Hematopoietic multipotent progenitor cell treated with erythropoietin and hydrocortisone succinate and interleukin-3 and kit ligand, for 4 days (in vitro differentiated cells): ENCODE data around the gene CCDC91.
"Not testable (repeated sequence)": the region's sequence is repeated elsewhere in the genome, so short reads cannot be mapped to it uniquely, and the experiment has no call there.

Experiments
- DNase-seq: peaks from one replicate; pipeline ENCODE4 v3.0.0-alpha.2; 2015

Gene CCDC91

DNA sequence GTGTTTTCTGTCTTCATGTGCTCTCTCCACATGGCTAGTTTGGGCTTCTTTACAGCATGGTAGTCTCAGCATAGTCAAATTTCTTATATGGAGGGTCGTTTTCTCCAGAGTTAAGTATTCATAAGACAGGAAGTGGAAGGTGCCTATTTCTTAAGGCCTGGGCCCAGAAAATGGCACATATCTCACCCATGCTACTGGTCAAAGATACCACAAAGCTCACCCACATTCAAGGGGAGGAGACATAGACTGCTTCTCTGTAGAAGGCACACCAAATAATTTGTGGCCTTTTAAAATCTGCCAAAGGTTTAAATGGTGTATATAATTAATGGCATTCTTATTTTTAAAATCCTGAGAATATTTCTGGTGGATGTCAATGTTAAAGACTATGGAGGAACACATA, 44.8 kb downstream of the CCDC91 start:
- peak; percentile 74 for DNase-seq

DNA sequence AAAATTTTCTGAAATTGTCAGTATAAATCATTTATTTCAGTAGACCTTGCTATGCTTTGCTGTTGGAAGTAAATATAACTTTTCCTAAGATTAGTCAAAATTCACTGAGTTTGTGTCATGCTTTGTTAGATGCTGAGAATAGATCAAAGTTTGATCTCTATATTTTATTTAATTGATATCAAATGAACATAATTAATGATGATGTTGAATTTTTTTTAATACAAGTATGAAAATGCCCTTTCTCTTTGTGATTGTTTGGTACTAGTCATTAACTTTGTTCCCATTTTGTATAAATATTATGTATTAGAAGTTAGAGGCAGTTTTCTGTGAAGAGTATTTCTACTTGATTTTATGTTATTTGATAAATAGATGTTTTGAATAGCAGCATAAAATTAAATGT, 45.7 kb downstream of the CCDC91 start:
- no peak for DNase-seq

DNA sequence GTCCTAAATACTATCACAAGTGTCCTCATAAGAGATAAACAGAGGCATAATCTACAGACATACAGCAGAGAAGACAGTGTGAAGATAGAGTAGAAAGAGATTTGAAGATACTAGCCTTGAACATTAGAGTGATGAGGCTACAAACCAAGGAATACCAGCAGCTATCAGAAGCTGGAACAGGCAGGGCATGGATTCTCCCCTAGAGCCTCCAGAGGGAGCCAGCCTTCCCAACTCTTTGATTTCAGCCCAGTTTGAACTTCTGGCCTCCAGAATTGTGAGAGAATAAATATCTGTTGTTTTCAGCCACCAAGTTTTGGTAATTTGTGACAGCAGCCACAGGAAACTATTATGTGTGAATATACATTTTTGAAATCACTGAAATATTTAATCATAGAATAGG, 47.2 kb downstream of the CCDC91 start:
- DNase-seq = no peak

DNA sequence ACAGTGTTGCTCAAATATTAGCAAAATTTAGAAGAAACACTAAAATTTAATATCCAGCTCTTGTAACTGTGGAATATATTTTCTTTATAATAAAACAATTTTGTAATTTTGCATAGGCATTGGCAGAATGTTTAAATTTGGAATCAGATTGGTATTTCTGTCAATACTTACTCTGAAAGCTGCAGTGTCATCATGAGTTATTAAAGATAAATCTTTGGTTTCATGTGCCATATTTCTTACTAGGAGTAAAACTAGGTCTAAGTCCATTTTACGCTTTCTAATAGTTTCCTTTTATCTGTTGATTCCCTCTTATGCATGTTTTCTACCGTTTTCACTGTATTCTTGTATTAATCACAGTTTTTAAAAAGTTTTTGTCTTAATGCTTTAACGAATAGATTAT, 49.7 kb downstream of the CCDC91 start:
- DNase-seq = no peak

DNA sequence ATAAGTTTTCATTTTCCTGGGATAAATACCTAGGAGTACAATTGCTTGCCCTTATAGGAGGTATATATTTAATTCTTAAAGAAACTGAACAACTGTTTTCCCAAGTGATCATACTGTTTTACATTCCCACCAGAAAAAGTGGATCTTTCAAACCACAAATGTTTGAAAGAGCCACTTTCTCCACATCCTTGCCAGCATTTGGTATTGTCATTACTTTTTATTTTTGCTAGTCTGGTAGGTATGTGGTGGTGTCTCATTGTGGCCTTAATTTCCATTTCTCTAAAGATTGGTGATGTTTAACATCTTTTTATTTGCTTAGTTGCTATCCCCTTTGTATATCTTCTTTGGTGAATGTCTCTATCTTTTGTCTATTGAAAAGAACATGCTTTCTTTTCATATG, 50.6 kb downstream of the CCDC91 start:
- no peak for DNase-seq

DNA sequence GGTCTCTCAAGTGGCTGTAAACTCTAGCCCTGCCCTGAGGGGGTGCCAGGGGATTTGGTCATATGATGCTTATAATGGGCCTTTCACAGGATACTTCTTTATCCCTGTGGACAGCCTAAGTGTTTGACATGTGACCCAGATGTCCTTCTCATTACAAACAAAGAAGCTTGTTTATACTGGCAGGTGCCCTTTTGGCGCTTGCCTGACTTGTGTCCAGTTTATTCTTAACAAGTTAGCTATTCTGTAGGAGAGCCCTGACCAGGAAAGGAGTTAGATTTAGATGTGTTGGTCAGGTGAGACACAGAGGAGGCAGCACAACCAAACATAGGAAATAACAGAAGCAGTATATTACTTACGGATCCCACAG, 51.9 kb downstream of the CCDC91 start:
- no peak for DNase-seq

DNA sequence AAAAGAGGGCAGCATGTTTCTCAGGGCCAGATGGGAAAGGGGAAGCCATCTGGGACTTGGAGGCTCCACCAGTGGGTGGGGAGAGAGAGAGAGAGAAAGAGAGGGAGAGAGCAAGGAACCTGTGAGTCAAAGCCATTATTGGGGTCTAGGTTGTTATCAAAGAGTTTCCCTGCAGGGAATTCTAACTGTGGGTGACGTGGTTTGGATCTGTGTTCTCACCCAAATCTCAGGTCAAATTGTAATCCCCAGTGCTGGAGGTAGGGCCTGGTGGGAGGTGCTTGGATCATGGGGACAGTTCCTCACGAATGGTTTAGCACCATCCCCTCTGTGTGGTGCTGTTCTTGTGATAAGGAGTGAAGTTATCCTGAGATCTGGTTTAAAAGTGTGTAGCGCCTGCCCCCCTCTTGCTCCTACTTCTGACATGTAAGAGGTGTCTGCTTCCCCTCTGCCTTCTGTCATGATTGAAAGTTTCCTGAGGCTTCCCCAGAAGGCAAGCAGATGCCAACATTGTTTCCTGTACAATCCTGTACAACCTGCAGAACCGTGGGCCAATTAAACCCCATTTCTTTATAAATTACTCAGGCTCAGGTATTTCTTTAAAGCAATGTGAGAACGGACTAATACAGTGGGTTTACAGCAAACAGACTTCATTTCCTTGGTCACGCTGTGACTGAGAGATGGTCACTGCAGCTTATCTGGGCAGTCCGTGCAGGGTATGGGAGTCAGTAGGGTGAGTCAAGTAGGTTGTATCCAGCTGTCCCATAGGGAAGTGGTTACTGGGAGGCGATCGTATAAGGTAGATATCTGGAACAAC, 52.4 kb downstream of the CCDC91 start:
- DNase-seq = peak; percentile 93

DNA sequence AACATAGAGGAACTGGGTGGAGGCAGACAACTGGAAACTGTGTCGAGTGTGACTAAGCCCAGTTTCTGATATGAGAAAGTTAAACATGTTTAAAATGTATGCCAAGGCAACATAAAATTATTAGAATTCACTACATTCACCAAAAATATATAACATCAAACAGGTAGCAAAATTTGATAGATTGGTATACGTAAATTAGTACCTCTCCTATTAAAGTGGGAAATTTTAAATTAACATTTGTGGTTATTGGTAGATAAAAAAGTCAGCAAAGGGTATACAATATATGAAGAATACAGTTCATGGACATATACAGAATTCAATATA, 53.0 kb downstream of the CCDC91 start:
- no peak for DNase-seq

DNA sequence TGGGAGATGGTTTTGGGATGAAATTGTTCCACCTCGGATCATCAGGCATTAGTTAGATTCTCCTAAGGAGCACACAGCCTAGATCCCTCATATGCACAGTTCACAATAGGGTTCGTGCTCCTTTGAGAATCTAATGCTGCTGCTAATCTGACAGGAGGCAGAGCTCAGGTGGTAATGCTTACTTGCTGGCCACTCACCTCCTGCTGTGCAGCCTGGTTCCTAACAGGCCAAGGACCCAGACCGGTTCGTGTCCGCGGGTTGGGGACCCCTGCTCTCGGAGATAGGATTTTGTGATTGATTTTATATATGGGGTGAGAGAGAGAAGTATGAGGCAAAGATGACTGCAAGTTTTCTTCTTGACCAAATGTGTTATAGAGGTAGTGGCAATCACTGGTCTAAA, 57.5 kb downstream of the CCDC91 start:
- DNase-seq = no peak

DNA sequence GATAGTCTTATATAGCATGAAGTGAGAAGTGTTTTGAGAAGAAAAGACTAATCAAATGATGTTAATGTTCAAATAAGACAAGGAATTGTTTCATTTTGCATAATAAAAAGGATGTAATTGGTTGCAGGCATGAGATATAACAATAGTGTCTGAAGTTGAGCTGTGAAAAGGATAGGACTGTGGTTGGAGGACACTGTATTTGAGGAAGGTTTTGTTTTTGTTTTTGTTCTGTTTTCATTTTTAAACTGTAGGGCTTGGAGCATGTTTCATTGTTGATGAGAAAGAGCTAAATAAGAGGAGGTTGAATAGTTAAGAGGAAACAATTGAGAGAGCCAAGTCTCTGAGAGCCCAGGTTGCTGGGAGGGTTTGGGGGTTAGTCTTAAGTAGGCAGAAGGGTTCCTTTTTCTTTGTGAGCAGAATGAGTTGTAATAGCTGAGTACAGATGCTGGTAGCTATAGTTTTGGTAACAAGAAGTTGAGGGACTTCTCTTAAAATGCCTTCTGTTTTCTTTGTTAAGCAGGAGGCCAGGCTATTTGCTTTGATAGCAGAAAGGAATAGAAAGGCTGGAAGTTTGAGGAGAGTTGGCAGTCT, 58.4 kb downstream of the CCDC91 start:
- no peak for DNase-seq

DNA sequence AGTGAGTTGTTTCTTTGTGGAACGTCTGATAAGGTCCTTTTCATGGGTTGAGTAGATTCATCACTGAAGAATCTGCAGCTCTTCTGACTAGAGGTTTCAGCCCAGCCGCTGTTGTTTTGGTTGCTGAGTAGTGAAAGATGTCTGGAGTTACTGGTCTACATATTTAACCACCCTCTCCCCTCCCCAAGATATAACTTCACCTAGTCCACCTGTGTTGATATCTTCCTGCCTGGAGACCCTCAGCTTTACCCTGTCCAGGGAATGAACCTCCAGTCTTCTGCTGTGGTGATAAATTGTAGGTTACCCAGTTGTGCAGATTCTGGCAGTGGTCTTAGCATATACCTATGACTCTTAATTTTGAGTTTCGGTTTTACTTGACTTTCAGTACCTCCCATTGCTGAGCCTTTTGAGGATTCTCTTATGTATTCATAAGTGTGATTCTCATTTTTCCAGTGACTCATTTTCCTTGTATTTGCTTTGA, 62.9 kb downstream of the CCDC91 start:
- DNase-seq = no peak

DNA sequence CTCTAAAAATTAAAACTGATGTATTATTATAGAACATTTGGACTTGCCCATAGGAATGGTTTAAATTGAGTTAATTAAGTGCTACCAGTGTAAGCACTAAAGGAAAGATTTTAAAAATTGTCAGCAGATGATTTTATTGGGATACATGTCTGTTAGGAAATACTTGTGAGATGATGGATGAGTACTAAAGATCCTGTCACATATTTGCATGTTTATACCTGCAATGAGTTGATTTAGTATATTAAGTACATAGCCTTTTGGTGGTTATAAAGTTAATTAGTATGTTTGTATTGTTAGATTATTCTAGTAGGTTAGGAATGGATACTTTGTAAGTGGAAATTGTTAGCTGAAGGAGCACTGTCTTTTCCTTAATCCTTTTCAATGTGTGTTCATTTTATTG, 67.2 kb downstream of the CCDC91 start:
- DNase-seq = no peak

DNA sequence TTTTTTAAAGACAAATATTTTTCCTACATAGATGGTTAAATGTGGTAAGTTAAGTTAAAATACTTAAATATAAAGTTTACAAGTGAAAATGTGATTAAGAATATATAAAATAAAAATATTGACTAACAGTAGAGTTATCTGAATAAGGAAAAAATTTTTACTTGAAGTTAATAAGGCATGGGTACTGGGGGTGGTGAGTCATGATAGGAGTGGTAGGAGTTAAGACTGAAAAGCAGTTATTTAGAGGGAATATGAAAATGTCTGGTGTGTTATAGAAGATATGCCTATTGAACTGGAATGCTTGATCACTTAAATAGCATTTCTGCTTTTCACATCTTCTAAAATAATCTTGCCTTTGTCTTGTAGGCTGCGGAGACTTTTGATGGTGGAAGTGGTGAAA, 68.7 kb downstream of the CCDC91 start:
- no peak for DNase-seq

DNA sequence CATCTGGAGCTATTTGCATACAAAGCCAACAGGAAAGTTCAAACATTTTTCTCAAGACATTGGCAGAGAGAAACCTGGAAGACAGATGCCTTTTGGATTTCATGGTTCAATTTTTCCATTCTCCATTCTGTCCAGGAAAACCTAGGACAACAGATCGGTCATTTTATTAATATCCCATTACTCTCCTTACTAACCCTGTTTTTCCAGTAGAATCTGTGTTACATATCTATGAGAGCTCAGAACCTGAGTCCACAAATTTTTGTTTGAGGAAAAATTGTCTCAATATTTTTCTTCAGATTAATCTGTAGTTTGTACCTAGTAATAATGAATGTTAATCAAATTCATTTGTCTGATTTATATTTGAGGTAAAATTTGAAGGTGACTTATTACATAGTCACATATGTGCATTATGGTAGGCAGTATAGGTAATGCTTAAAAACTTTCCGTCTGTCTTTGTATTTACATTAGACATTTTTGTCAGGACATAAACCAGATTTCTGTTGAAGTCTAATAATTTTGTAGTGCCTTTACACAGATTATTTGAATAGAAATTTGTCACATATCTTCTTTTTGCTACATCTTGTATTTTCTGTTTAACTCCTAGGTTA, 75.3 kb downstream of the CCDC91 start:
- no peak for DNase-seq

DNA sequence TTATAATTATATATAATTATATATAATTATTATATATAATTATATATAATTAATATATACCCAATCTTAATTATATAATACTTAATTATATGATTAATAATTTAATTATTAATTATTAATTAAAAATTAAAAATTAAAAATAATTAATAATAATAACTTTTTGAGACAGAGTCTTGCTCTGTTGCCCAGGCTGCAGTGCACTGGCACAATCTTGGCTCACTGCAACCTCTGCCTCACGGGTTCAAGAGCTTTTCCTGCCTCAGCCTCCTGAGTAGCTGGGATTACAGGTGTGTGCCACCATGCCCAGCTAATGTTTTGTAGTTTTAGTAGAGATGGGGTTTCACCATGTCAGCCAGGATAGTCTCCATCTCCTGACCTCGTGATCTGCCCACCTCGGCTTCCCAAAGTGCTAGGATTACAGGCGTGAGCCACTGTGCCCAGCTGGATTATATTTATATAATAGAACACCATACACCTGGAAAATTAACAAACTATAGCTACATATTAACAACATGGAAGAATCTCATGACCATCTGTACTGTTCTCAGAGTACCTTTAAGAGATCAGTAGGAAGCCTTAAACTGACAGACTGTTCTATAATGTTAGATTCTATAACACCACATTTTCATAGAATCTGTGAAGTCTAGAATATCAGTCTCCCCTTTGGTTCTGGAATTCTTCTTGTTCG, 77.8 kb downstream of the CCDC91 start:
- not testable (repeated sequence) for DNase-seq

DNA sequence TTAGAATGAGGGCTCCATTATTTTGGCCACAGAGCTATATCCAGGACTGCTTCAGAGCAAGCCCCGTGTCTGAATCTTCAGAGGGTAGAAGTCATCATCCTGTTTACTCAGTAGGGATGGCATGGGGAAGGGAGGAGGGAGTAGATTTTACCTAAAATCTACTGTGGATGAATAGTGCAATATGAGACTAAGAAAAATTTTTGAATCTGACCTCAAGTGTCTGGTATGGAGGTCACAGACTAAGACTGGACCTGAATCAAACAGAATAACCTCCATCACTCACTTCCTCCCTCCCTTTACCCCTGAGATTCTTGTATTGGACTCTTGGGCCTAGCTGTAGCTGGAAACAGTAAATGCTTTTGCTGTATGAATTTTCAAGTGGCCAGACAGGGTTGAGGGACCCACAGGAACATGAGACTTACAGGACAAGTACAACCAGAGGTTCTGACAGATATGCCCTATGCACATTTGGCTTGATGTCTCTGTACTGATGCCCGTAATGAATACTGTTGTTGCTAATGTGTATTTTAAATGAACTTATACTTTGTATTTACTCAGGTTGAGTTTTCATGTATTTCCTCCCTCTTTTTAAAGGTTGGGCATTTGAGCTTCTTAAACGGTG, 78.5 kb downstream of the CCDC91 start:
- no peak for DNase-seq

DNA sequence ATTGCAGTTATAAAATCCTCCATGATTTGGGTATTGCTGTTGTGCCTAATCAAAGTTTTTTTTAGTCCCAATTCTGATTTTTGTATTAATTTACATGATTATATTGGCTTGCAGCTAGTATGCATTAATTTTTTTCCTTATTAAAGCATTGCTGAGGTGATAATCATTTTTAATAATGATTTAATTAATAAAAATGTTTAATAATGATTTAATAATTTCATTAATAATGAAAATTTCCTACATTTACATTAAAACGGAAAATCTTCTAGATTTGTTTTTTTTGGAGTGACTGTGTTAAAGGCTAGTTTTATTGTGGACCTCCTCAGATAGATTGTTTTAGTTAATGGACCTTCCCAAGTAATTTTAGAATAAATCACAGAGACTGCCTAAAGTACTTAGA, 79.6 kb downstream of the CCDC91 start:
- no peak for DNase-seq

DNA sequence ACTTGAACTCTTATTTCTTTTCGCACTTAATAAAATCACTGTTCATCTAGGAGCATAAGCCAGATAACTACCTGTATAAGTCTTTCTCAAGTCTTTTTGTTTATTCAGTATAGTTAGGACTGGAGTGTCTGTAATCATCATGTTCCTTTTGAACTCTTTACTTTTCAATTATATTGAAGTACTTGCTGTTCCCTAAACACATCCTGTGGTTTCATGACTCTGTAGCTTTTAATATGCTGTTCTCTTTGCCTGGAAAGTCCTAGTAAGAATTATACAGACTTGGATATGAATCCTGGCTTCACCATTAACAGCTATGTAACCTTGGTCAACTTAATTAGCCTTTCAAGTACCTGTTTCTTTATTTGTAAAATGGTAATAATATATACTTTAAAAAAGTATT, 88.2 kb downstream of the CCDC91 start:
- no peak for DNase-seq

DNA sequence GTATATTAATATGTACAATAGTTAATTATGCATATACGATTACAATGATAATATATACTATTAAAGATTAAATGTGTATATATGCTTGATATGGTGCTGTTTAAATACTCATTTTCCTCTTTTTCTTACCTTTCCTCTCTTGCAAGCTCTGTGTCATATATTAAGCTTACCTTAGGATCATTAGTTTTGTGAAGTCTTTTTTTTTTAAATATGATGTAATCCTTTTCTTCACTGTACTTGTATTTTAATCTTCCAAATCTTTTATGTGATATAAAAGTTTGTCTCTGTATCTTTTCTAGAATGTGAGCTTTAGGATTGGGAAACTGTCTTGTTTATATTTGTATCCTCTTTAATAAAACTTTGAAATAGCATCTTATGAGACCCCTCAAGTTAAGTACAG, 88.7 kb downstream of the CCDC91 start:
- no peak for DNase-seq

DNA sequence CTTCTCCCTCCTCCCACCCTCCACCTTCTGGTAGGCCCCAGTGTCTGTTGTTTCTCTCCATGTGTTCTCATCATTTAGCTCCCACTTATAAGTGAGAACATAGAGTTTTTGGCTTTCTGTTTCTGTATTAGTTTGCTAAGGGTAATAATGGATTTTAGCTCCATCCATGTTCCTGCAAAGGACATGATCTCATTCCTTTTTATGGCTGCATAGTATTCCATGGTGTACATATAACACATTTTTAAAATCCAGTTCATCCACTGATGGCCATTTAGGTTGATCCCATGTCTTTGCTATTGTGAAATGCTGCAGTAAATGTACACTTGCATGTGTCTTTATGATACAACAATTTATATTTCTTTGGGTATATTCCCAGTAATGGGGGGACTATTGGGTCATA, 96.1 kb downstream of the CCDC91 start:
- DNase-seq = no peak

DNA sequence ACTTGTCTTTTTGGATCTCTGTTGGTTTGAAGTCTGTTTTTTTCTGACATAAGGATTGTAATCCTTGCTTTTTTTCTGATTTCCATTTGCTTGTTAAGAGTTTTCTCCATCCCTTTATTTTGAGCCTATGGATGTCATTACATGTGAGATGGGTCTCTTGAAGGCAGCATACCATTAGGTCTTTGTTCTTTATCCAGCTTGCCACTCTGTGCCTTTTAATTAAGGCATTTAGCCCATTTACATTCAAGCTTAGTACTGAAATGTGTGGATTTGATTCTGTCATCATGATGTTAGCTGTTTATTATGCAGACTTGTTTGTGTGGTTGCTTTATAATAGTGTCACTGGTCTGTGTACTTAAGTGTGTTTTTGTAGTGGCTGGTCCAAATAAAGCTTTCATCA, 100.0 kb downstream of the CCDC91 start:
- DNase-seq = no peak

DNA sequence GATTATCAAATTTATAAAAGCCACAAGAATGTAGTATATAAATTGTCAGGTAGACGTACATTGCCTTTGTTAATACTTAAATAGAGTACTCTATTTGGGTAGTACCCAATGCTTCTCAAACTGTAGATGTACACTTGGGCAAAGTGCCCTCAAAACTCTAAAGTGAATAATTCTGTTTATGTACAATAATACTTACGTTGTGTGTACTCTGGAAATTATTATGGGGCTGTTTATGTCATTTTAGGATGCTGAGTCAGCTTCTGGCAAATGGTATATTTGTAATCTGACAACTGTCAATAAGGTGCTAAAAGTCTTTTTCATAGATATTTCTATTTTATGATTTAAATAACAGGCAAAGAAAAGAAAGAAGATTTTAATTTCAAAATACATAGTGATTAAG, 102.4 kb downstream of the CCDC91 start:
- DNase-seq = no peak

DNA sequence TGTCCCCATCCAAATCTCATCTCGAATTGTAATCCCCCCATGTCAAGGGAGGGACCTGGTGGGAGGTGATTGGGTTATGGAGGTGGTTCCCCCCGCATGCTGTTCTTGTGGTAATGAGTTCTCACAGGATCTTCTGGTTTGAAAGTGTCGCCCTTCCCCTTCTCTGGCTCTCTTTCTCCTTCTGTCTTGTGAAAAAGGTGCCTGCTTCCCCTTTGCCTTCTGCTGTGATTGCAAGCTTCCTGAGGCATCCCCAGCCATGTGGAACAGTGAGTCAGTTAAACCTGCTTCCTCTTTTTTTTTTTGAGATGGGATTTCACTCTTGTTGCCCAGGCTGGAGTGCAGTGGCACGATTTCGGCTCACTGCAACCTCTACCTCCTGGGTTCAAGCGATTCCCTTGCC, 104.0 kb downstream of the CCDC91 start:
- DNase-seq = peak; percentile 18

DNA sequence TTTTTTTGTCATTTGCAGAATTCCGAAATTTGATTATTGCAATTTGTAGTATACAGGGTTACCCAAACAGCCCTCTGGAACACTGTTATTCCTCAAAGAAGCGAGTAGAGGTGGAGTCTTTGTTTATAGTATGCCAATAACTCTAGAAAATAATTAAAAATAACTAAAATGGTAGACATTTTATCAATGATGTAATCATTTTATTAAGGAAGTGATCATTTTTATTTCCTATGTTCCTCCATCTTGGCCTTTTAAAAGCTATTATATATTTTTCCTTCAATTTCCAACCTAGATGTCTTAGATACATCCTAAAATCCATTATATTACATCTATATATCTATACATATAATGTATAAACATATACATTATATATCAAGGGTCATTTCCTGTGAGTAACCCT, 106.0 kb downstream of the CCDC91 start:
- no peak for DNase-seq
